GM12801 (cell line): ENCODE results near the gene MACROH2A1.

ENCODE experiments used
- CTCF ChIP-seq: IDR thresholded peaks from one replicate; pipeline ENCODE4 v1.5.1; 2011; ENCODE audit warnings: control low read depth; ENCODE audit not compliant: insufficient read length; ENCODE audit errors: extremely low read depth

Gene MACROH2A1

GRCh38 chr5:135313405-135313804 lies 85.6 kb downstream of the MACROH2A1 start:
- TF ChIP-seq CTCF: no peak

GRCh38 chr5:135312255-135312935 lies 86.6 kb downstream of the MACROH2A1 start:
- no peak for TF ChIP-seq CTCF

DNA sequence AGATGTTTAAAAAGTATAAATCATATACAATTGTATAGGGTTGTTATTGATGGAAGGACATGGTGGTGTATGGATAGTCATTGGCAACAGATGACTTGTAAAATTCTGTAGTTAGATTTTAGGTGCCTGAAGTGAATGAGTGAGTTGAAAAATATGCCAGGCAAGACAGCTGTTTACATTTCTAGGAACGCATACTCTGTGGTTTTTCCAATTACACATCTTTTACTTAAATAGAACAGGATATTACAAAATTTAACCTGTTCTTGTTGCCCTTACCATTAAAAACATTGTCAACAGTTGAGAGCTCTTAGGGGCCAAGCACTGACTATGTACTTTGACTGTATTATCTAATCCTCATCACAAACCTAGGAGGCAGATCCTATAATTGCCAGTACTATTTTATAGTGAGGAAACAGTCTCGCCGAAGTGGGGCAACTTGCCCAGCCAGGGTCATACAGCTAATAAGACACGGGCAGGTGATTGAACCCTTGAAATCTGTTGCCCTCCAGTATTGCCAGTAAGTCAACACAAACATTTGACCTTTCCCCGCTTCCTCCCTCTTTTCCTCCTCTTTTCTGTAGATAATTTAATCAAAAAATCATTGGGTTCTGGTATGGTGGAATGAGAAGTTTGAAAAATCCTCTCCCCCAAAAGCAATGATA lies 88.6 kb downstream of the MACROH2A1 start:
- TF ChIP-seq CTCF: no peak

- no peak for TF ChIP-seq CTCF
Observed at GRCh38 chr5:135309391-135310327, 89.4 kb downstream of the MACROH2A1 start.

- TF ChIP-seq CTCF: no peak
Observed at GRCh38 chr5:135308752-135309151, 90.3 kb downstream of the MACROH2A1 start.

- no peak for TF ChIP-seq CTCF
Observed at GRCh38 chr5:135308245-135308644, 90.8 kb downstream of the MACROH2A1 start.

DNA sequence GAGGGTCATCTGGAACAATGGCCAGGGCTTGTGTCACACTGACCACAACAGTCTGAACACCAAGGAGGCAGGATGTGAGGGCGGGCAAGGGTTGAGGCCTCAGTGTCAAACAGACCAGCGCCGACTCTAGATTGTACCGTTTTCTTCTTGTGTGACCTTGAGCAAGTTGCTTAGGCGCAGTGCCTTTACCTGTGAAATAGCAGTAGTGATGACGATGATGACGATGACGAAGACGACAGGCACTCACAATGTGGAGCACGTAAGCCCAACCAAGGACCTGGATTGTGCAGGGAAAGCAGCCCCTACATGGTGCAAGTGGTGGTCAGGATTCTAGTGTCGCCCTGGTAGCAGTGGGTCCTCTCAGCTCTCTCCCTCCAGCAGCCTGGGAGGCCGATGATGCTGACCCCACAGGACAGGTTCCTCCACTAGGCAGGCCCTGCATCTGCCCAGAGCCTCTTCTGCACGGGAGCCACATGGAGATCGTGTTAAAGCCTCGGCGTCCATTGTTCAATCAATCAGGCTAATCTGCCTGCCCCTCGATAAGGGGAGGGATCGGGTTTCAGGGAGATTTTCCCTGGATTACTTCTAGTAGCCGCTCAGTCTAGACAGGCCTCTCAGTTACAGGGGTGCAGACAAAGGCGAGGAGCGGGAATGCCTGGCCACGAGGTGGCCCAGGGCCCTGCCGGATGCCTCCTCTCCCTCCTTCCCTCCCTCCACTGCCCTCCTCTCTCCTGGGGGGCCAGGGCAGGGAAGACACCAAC lies 91.7 kb downstream of the MACROH2A1 start:
- no peak for TF ChIP-seq CTCF
